Fibroblast of the aortic adventitia (primary cell): ENCODE measurements around the gene CBFA2T3. TPM values are rescaled to one million over a fixed set of nuclear protein-coding genes. Genes with fewer than 3 reads are reported as not detected.
"Not testable (repeated sequence)": the region's sequence is repeated elsewhere in the genome, so short reads cannot be mapped to it uniquely, and the experiment has no call there.

Source experiments
- DNase-seq: peaks from one replicate; pipeline ENCODE4 v3.0.0-alpha.2; 2010; ENCODE audit warnings: low read depth
- H3K4me3 ChIP-seq: 2 replicates; pipeline ENCODE4 v1.5.1; 2011; ENCODE audit warnings: low read depth, mild to moderate bottlenecking, control low read depth, low read length, moderate library complexity
- total RNA-seq: library from RNA; depleted of rRNA; stranded (reverse); fragments of >200 nt; gene quantifications from 2 replicates; pipeline ENCODE4 v1.2.3, GENCODE V29; 2012; ENCODE audit warnings: low replicate concordance
- TF ChIP-seq, protein P1 (sequence below): IDR thresholded peaks from 2 replicates; pipeline ENCODE4 v1.5.1; 2011; ENCODE audit warnings: mild to moderate bottlenecking, low read length, control low read depth, inconsistent platforms; ENCODE audit not compliant: insufficient read depth

The CBFA2T3 gene
- total RNA-seq, 1 donor, result not detected

DNA sequence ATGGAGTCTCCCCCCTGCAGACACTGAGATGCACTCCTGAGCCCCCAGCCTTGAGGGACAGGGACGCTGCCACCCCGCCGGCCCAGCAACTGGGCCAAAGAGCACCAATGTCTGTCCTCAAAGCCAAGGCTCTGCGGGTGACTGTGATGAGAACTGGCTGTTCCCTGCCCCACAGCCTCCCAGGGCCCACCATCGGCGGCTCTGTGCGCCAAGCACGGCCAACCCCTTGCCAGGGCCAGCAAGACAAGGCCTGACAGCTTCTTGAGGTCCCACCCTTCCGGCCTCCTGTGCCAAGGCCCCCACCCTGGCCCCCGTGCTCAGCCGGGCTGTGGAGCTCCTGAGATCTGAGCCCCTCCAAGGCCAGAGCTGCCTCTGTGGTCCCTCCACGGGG, 76.3 kb downstream of the CBFA2T3 start:
- TF ChIP-seq, protein P1, sequence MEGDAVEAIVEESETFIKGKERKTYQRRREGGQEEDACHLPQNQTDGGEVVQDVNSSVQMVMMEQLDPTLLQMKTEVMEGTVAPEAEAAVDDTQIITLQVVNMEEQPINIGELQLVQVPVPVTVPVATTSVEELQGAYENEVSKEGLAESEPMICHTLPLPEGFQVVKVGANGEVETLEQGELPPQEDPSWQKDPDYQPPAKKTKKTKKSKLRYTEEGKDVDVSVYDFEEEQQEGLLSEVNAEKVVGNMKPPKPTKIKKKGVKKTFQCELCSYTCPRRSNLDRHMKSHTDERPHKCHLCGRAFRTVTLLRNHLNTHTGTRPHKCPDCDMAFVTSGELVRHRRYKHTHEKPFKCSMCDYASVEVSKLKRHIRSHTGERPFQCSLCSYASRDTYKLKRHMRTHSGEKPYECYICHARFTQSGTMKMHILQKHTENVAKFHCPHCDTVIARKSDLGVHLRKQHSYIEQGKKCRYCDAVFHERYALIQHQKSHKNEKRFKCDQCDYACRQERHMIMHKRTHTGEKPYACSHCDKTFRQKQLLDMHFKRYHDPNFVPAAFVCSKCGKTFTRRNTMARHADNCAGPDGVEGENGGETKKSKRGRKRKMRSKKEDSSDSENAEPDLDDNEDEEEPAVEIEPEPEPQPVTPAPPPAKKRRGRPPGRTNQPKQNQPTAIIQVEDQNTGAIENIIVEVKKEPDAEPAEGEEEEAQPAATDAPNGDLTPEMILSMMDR, result no peak
- DNase-seq, result no peak
- H3K4me3 ChIP-seq, result no peak overlapping the region

DNA sequence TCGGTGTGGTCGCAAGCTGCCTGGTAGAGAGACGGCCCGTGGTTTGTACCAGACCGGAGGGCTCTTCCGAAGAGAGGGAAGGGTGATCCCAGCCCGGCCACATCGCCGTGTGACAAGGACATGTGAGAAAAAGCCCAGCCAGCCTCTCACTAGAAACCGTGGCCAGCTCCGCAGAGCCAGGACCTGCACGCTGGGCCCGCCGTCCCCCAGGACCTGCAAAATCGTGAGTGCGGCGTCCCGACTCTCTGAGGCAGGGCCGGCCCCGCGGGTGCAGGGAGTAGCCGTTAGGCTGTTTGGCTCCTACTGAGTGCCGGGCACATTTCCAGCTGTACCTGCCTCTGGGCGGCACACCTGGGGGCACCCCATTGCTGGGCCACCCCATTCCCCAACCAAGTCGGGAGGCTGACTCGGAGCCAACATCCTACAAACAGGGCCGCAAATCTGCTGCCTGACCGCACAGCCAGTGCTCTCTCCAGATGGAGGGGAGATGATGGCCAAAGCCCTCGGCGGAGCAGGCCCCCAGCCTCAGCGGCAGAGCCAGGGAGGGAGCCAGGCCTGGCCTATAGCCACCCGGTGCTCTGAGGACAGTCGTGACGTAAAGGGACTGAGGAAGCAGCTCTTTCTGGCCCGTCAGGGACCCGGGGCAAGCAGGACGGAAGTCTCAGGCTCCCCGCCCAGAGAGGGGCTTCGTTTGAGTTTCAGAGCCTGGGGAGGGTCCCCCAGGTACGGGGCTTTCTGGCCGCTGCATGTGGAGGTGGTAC, 76.9 kb downstream of the CBFA2T3 start:
- H3K4me3 ChIP-seq, result no peak overlapping the region
- no peak for DNase-seq
- TF ChIP-seq, protein P1, result no peak

DNA sequence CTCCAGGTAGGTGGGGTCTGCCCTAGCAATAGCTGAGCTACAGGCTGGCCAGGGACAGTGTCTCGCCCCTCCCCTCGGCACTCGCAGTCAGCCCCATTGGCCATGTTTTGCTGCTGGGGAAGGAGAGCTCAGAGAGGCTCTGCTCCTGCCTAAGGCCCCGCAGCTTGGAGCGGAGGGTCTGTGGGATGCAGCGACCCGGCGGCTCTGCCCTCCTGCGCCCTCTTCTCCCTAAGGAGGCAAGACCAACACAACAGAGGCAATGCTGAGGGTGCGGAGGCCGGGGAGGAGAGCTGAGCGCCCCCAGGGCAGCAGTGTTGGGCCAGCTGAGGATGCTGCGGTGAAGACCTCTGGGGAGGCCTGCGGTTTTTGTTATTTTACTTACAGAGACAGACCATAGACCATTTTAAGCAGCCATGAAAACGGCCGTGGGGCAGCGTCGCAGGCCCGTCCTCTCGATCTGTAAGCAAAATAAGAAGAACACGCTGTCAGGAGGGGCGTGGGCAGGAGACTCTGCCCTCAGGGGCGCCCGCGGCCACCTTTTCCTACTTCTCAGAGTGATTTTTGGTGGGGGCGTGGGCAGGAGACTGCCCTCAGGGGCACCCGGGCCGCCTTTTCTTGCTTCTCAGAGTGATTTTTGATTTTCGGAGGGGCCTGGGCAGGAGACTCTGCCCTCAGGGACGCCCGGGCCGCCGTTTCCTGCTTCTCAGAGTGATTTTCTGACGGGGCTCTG, 79.1 kb downstream of the CBFA2T3 start:
- no peak overlapping the region for H3K4me3 ChIP-seq

DNA sequence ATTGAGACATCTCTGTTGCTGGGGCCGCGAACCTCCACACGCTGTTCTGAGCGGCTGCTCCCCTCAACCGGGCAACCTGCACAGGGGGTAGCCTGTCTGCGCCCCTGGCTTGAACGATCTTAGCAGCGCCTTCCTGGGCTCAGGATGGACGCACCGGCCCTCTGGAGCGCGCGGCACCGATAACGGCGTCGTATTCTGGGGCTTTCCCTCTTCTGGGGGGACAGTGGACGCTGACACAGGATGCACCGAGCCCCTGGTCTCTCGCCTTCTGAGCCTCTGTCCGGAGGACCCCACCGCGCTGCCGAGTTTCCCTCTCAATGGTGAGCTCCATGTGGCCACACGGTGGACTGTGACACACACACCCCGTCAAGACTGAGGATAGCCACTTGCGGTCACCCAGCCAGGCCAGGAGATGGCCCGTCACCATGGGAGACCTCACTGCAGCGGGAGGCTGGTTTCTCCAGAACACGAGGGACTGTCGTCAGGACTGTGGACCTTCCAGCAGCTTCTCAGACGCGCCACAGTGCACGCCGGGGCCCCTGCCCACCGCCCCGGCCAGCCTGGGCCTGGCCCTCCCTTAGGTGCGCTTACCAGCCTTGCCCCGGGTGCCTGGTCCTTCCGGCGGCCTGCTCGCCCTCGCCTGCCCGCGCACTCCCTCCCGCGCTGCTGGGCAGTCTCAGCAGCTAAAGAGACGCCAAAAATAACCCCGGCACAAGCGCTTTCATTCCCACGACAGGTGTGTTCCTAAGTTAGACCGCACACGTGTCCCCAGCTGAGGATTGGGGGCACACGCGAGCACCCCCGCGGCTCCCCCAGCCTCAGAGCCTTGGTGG, 80.6 kb downstream of the CBFA2T3 start:
- H3K4me3 ChIP-seq, result no peak overlapping the region
- DNase-seq, result no peak
- TF ChIP-seq, protein P1, result no peak

More for the DNA sequence above, 79.1 kb downstream of the CBFA2T3 start:
- DNase-seq, result no peak
- TF ChIP-seq, protein P1, result no peak

DNA sequence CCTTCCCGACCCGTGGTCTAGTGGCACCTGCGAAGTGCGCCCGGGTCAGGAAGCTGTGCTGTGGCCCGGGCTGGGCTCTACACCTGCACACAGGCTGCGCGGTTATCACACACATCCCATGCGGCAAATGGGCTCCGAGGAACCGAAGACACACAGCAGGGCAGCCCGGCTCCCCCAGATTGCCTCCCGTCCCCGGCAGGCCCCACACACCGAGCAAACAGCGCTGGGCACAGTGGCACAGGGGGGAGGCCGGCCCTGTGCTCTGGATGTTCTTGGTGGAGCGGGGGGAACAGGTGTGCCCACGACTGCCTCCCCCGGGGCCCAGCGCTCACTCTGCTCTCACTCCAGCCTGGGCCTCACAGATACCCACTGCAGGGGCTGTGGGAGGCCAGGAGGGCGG, 81.7 kb downstream of the CBFA2T3 start:
- H3K4me3 ChIP-seq, result no peak overlapping the region
- TF ChIP-seq, protein P1, result no peak
- DNase-seq, result no peak

DNA sequence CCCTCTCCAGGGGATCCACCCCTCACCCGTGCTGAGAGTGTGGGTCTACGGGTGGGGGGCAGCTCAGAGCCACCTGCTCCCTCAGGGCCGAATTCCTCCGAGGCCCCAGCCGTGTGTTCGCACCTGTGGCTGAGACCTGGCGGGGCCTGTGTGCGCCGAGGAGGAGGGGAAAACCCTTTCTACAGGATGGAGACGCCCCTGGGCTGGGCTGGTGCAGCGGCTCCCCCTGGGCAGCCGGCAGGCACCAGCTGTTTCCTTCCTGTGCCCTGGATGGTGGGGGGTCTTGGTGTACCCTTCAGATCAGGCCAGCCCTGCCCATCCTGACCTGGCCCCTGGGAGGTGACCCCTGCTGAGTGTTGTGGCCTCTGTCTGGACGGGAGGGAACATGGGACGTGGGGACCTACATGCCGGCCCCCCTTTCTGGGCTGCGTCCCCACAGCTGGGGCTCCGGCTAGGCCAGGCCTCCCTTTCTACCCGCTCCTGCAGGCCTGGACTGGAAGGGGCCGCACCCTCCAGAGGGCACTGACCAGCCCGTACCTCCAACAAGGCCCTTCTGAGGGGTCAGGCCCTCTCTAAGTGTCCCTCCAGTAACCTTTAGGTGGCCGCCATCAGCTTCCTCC, 82.2 kb downstream of the CBFA2T3 start:
- no peak overlapping the region for H3K4me3 ChIP-seq
- DNase-seq, result no peak
- TF ChIP-seq, protein P1, result no peak

DNA sequence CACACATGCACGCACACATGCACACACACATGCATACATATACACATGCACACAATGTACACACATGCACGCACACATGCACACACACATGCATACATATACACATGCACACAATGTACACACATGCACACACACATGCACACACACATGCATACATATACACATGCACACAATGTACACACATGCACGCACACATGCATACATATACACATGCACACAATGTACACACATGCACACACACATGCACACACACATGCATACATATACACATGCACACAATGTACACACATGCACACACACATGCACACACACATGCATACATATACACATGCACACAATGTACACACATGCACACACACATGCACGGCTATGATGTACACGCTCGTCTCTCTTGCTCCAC, 82.7 kb downstream of the CBFA2T3 start:
- not testable (repeated sequence) for DNase-seq, H3K4me3 ChIP-seq
